ENCODE results near the gene SENP1.

GRCh38 chr12:48060474-48060873, 45.4 kb downstream of the SENP1 start:
- TF ChIP-seq CTCF (IDR thresholded peaks at IDR 0.05; ENCODE audit: poor library complexity, severe bottlenecking) (no peak), EP300 (conservative IDR thresholded peaks at IDR 0.05; ENCODE audit: poor library complexity, severe bottlenecking) (no peak), POLR2AphosphoS5 (IDR thresholded peaks at IDR 0.05) (no peak), REST (IDR thresholded peaks at IDR 0.05; ENCODE audit: borderline replicate concordance) (no peak), EZH2 (IDR thresholded peaks at IDR 0.05; ENCODE audit: borderline replicate concordance, insufficient read depth, low read length, poor library complexity, severe bottlenecking) (no peak), SMC3 (conservative IDR thresholded peaks at IDR 0.05; ENCODE audit: poor library complexity) (no peak), RAD21 (conservative IDR thresholded peaks at IDR 0.05) (no peak), TAF1 (IDR thresholded peaks at IDR 0.05; ENCODE audit: low read depth) (no peak), MXI1 (conservative IDR thresholded peaks at IDR 0.05; ENCODE audit: poor library complexity, severe bottlenecking) (no peak)
